ENCODE data around the gene GEMIN5.

DNA sequence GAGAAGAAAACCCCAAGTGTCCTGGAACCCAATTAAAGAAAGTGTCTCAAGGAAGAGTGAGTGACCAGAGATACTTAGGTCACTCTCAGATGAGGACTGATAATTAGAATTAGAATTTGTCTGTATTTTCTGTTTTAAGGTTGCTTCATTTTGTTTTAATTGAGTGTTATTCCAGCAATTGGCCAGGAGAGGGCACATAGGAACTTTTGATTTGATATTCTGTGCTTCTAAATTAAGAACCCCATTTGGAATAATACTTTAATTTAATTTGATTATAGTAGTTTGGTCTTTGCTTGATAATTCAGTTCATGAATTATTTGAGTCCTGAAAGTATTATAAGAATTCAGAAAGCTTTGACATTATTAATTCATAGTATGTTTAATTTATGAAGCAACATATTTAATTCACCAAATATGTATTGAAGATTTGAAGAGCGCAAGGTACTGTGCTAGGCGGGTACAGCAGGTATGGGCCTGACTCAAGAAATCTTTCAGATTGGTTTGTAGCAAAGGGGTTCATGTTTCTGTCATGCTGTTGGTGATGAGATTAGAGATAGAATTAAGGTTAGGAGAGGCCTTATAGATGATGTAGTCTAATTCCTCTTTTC lies 7.8 kb upstream of the GEMIN5 start:
- TF ChIP-seq BHLHE40 (IDR thresholded peaks at IDR 0.05; ENCODE audit: borderline replicate concordance) (no peak), SP1 (IDR thresholded peaks at IDR 0.05) (no peak), L3MBTL2 (conservative IDR thresholded peaks at IDR 0.05) (no peak), NFRKB (IDR thresholded peaks at IDR 0.05) (no peak), SUZ12 (IDR thresholded peaks at IDR 0.05) (no peak), ARNT (IDR thresholded peaks at IDR 0.05) (no peak), FOXK2 (IDR thresholded peaks at IDR 0.05) (no peak)
- TF ChIP-seq, protein P1, sequence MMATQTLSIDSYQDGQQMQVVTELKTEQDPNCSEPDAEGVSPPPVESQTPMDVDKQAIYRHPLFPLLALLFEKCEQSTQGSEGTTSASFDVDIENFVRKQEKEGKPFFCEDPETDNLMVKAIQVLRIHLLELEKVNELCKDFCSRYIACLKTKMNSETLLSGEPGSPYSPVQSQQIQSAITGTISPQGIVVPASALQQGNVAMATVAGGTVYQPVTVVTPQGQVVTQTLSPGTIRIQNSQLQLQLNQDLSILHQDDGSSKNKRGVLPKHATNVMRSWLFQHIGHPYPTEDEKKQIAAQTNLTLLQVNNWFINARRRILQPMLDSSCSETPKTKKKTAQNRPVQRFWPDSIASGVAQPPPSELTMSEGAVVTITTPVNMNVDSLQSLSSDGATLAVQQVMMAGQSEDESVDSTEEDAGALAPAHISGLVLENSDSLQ (IDR thresholded peaks at IDR 0.05) = no peak

All from HEK293T (cell line).